ENCODE results near the gene KRTAP3-3.

KRTAP3-3 gene

GRCh38 chr17:41026715-41027471 is 32.9 kb upstream of the KRTAP3-3 start, which contains the start of gene KRTAP1-5:
TSS of gene KRTAP1-5 (minus strand) at chr17:41027208. CDS start at chr17:41027155, 53 bp downstream.
- H3K4me3 ChIP-seq (ENCODE audit: low read depth, low read length), result no peak within 1 kb of the TSS
- no peak for DNase-seq (ENCODE audit: low read depth)
- TF ChIP-seq CTCF (IDR thresholded peaks at IDR 0.05; ENCODE audit: low read depth, low read length) (no peak), MYC (IDR thresholded peaks at IDR 0.05; ENCODE audit: low read depth, low read length) (no peak), POLR2A (IDR thresholded peaks at IDR 0.05; ENCODE audit: extremely low read depth, insufficient read length) (no peak)
- TF ChIP-seq, protein P1, sequence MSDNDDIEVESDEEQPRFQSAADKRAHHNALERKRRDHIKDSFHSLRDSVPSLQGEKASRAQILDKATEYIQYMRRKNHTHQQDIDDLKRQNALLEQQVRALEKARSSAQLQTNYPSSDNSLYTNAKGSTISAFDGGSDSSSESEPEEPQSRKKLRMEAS (IDR thresholded peaks at IDR 0.05; ENCODE audit: low read depth, low read length), result no peak

DNA sequence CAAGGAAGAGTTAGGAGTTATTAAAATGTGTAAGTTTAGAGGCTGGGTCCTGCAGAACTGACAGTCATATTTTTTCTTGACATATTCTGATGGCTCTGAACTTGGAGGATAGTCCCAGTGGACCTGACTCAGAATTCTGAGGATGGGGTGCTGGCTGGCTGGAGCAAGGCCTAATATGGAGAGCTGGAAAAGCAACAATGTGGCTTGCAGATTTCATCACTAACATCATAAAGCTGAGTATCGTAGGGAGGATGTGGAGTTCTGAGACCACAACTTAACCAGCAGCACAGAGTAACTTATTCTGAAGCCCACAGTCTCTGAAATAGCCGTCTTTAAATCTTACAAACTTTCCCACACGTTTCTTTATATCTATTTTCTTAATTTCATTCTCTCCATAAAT is 30.7 kb upstream of the KRTAP3-3 start:
- no peak overlapping the region for H3K4me3 ChIP-seq (ENCODE audit: low read depth, low read length)
- DNase-seq (ENCODE audit: low read depth), result peak; percentile 1
- TF ChIP-seq CTCF (IDR thresholded peaks at IDR 0.05; ENCODE audit: low read depth, low read length), result no peak
- no peak for TF ChIP-seq POLR2A (IDR thresholded peaks at IDR 0.05; ENCODE audit: extremely low read depth, insufficient read length)
- TF ChIP-seq, protein P1 (IDR thresholded peaks at IDR 0.05; ENCODE audit: low read depth, low read length), result no peak
- TF ChIP-seq MYC (IDR thresholded peaks at IDR 0.05; ENCODE audit: low read depth, low read length), result no peak

GRCh38 chr17:41020336-41020735 is 26.4 kb upstream of the KRTAP3-3 start:
- TF ChIP-seq, protein P1 (IDR thresholded peaks at IDR 0.05; ENCODE audit: low read depth, low read length), result no peak
- no peak for TF ChIP-seq CTCF (IDR thresholded peaks at IDR 0.05; ENCODE audit: low read depth, low read length)
- no peak for TF ChIP-seq POLR2A (IDR thresholded peaks at IDR 0.05; ENCODE audit: extremely low read depth, insufficient read length)
- no peak for TF ChIP-seq MYC (IDR thresholded peaks at IDR 0.05; ENCODE audit: low read depth, low read length)
- DNase-seq (ENCODE audit: low read depth), result no peak

DNA sequence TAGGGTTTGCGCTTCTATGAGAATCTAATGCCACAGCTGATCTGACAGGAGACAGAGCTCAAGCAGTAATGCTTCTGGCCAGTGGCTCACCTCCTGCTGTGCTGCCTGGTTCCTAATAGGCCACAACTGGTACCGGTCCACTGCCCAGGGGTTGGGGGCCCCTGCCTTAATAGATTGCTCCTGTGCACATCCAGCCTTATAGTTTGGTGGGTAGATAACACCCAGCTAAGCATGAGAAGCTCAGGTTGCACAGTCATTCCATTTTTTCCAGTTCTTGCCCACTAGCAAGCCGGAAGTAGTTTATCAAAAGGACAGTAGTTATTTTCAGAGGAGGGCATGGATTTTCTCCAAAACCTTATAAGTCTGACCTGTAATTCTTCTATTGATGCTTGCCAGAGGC is 25.5 kb upstream of the KRTAP3-3 start:
- no peak for DNase-seq (ENCODE audit: low read depth)
- H3K4me3 ChIP-seq (ENCODE audit: low read depth, low read length), result no peak overlapping the region
- TF ChIP-seq CTCF (IDR thresholded peaks at IDR 0.05; ENCODE audit: low read depth, low read length), result no peak

More at GRCh38 chr17:41020336-41020735, 26.4 kb upstream of the KRTAP3-3 start:
- H3K4me3 ChIP-seq (ENCODE audit: low read depth, low read length), result no peak overlapping the region

DNA sequence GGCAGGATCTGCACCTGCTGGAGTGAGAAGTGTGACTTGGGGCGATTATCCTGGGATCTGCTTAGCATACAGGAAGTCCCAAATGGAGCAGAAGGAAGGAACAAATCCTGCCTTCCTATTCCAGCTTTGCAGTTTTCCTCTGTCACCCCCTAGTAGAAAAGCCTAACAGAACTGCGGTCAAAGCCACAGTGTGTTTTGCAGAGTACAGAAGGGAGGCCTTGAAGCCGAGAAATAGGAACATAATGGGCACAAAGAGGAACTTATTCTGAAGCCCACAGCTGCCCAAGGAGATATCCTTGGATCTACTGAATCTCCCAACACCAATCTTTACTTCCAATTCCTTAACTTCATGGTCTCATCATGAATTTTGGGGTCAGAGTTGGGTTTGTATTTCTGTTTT is 24.6 kb upstream of the KRTAP3-3 start:
- no peak for DNase-seq (ENCODE audit: low read depth)
- H3K4me3 ChIP-seq (ENCODE audit: low read depth, low read length), result no peak overlapping the region
- no peak for TF ChIP-seq POLR2A (IDR thresholded peaks at IDR 0.05; ENCODE audit: extremely low read depth, insufficient read length)
- TF ChIP-seq, protein P1 (IDR thresholded peaks at IDR 0.05; ENCODE audit: low read depth, low read length), result no peak
- TF ChIP-seq CTCF (IDR thresholded peaks at IDR 0.05; ENCODE audit: low read depth, low read length), result no peak
- no peak for TF ChIP-seq MYC (IDR thresholded peaks at IDR 0.05; ENCODE audit: low read depth, low read length)

All from NB4 (cell line).